GM12878 (cell line): ENCODE measurements around the gene LRRC27. TPM values are rescaled to one million over a fixed set of nuclear protein-coding genes. Genes with fewer than 3 reads are reported as not detected.

Experiments used
- ATAC-seq: fragments of 200-7000 bp; cut with Tn5 transposase; 3 replicates; pipeline ENCODE4 v1.9.1; 2020; ENCODE audit warnings: mild to moderate bottlenecking, moderate library complexity
- BruUV-seq: library from RNA; stranded (reverse); fragments of 400-500 nt; replicated peaks from 2 replicates; lab custom pipeline; 2021; lab: Mats Ljungman, UMichigan
- CTCF ChIA-PET: fragments of 300-600 bp; sonication (Branson Sonifier 250); formaldehyde crosslinking; extraction: SDS; loops from one replicate; lab custom pipeline; 2021; ENCODE audit warnings: inconsistent platforms; lab: Yijun Ruan, JAX
- POLR2A ChIA-PET: fragments of 350-600 bp; formaldehyde crosslinking; extraction: SDS; loops from one replicate; lab custom pipeline; 2021; ENCODE audit warnings: inconsistent platforms; lab: Charles Lee
- RAD21 ChIA-PET: fragments of 300-600 bp; sonication (Branson Sonifier 250); formaldehyde crosslinking; loops from one replicate; lab custom pipeline; 2023; ENCODE audit warnings: antibody characterized with exemption; ENCODE audit not compliant: unreplicated experiment; lab: Charles Lee
- SMC1A ChIA-PET: fragments of 300-600 bp; sonication (Branson Sonifier 250); formaldehyde crosslinking; loops from one replicate; lab custom pipeline; 2023; ENCODE audit not compliant: unreplicated experiment, uncharacterized antibody; lab: Charles Lee
- DNase-seq: peaks from one replicate; pipeline ENCODE4 v3.0.0-alpha.2; 2011; ENCODE audit warnings: low read depth, low spot score
- FAIRE-seq: peaks from 3 replicates; lab custom pipeline; 2011; peaks lifted over from hg19 to GRCh38; lab: Jason Lieb, UNC
- H2AFZ ChIP-seq: 2 replicates; pipeline ENCODE4 v1.6.0; 2011; ENCODE audit warnings: low read depth, low read length, control low read depth; ENCODE audit not compliant: control insufficient read depth
- H3K27ac ChIP-seq: 2 replicates; pipeline ENCODE4 v1.5.1; 2011; ENCODE audit warnings: control low read depth; ENCODE audit not compliant: control insufficient read depth, insufficient read depth
- H3K27me3 ChIP-seq, 2 experiments: replicated peaks in 1 of 2; 2 replicates each; pipeline versions ENCODE4 v1.6.0 to v1.6.1; 2011; ENCODE audit warnings: low read length in 1 of 2; ENCODE audit not compliant: control insufficient read depth in 2 of 2, insufficient read depth in 2 of 2
- H3K36me3 ChIP-seq, 2 experiments: 2 replicates each; pipeline ENCODE4 v1.5.1; 2011; ENCODE audit warnings: low read length in 1 of 2; ENCODE audit not compliant: control insufficient read depth in 2 of 2, insufficient read depth in 2 of 2
- H3K4me1 ChIP-seq: 2 replicates; pipeline ENCODE4 v1.6.1; 2011; ENCODE audit warnings: mild to moderate bottlenecking, low read length, moderate library complexity, mixed read lengths; ENCODE audit not compliant: control insufficient read depth, insufficient read depth
- H3K4me2 ChIP-seq: 2 replicates; pipeline ENCODE4 v1.6.0; 2011; ENCODE audit warnings: control low read depth; ENCODE audit not compliant: control insufficient read depth, insufficient read depth
- H3K4me3 ChIP-seq: fragments of 200-600 bp; sonication (generic); 2 replicates; pipeline ENCODE4 v1.5.1; 2016
- H3K79me2 ChIP-seq: 2 replicates; pipeline ENCODE4 v1.6.0; 2011; ENCODE audit warnings: low read length; ENCODE audit not compliant: control insufficient read depth, insufficient read depth
- H3K9ac ChIP-seq: 2 replicates; pipeline ENCODE4 v1.8.0; 2011; ENCODE audit warnings: low read length, control low read depth, mixed read lengths; ENCODE audit not compliant: control insufficient read depth, insufficient read depth
- H3K9me3 ChIP-seq: replicated peaks from 3 replicates; pipeline ENCODE4 v1.5.1; 2011; ENCODE audit warnings: mild to moderate bottlenecking, low read length; ENCODE audit not compliant: control insufficient read depth, insufficient read depth
- H4K20me1 ChIP-seq: 2 replicates; pipeline ENCODE4 v1.6.0; 2011; ENCODE audit not compliant: control insufficient read depth, insufficient read depth
- JUND ChIP-seq: IDR thresholded peaks from 2 replicates; pipeline ENCODE4 v1.6.1; 2012; ENCODE audit warnings: low read depth, mild to moderate bottlenecking, low read length, improper control_type of control experiment, moderate library complexity
- MTA3 ChIP-seq: IDR thresholded peaks from 2 replicates; pipeline ENCODE4 v1.6.1; 2012; ENCODE audit warnings: low read length, inconsistent platforms, borderline replicate concordance
- NR2C1 ChIP-seq: fragments of 450-650 bp; IDR thresholded peaks from 2 replicates; pipeline ENCODE4 v1.6.1; 2017; ENCODE audit warnings: antibody characterized with exemption, mild to moderate bottlenecking, moderate library complexity
- SIN3A ChIP-seq: IDR thresholded peaks from 2 replicates; pipeline ENCODE4 v1.6.1; 2012; ENCODE audit warnings: low read depth, low read length, improper control_type of control experiment
- ZNF217 ChIP-seq: fragments of 450-650 bp; IDR thresholded peaks from 2 replicates; pipeline ENCODE4 v1.6.1; 2017; ENCODE audit warnings: antibody characterized with exemption, mild to moderate bottlenecking
- ZNF384 ChIP-seq: IDR thresholded peaks from 2 replicates; pipeline ENCODE4 v1.6.1; 2012; ENCODE audit warnings: low read depth, mild to moderate bottlenecking, low read length, improper control_type of control experiment, borderline replicate concordance
- WGBS: methylation state at CpG from one replicate; pipeline ENCODE4 v1.1.6; 2016; ENCODE audit warnings: low lambda C conversion rate; ENCODE audit not compliant: insufficient replicate concordance, insufficient coverage; ENCODE audit errors: missing lambda C conversion rate; 5-methylcytosine and 5-hydroxymethylcytosine counted together
- in situ Hi-C: fragments of 300-500 bp; cut with MboI; formaldehyde crosslinking; loops from 9 replicates; pipeline ENCODE4 v1.14.3; 2018; ENCODE audit warnings: mixed read lengths
- intact Hi-C: fragments of 100-400 bp; cut with micrococcal nuclease; formaldehyde crosslinking; loops from one replicate; pipeline ENCODE4 v1.14.2; 2022; ENCODE audit not compliant: unreplicated experiment
- polyA plus RNA-seq, 11 experiments: library from polyadenylated mRNA; depleted of rRNA in 4 of 11; unstranded in 6 of 11; stranded (reverse) in 5 of 11; fragments of >200 nt; fragmentation: Nextera tagmentation in 4 of 11; fragmentation: Illumina TruSeq in 1 of 11; extraction: Ambion mirVana in 4 of 11; extraction: Trizol in 1 of 11; gene quantifications; 1 replicate in 1 of 11; 2 replicates in 10 of 11; pipeline versions ENCODE4 v1.2.1 to v1.2.3, GENCODE V29; 2011 to 2016; ENCODE audit warnings: inconsistent platforms in 2 of 11, missing spikeins in 2 of 11, low read depth in 1 of 11
- total RNA-seq, 4 experiments: library from RNA; depleted of rRNA in 3 of 4; stranded (reverse); fragments of >200 nt in 3 of 4; fragmentation: Illumina TruSeq in 1 of 4; extraction: Trizol in 1 of 4; gene quantifications; 2 replicates each; pipeline versions ENCODE4 v1.2.1 to v1.2.3, GENCODE V29; 2013 to 2021
- TF ChIP-seq, protein P1 (sequence below): IDR thresholded peaks from 2 replicates; pipeline ENCODE4 v1.6.1; 2012; ENCODE audit warnings: low read depth, low read length, improper control_type of control experiment

Gene LRRC27
- total and polyA plus RNA-seq, 10 of the 15 experiments (the other 5 are each of a cell fraction or from before 2014, with no cell fraction given): 0.48 to 6.9 (median 4.7) TPM

DNA sequence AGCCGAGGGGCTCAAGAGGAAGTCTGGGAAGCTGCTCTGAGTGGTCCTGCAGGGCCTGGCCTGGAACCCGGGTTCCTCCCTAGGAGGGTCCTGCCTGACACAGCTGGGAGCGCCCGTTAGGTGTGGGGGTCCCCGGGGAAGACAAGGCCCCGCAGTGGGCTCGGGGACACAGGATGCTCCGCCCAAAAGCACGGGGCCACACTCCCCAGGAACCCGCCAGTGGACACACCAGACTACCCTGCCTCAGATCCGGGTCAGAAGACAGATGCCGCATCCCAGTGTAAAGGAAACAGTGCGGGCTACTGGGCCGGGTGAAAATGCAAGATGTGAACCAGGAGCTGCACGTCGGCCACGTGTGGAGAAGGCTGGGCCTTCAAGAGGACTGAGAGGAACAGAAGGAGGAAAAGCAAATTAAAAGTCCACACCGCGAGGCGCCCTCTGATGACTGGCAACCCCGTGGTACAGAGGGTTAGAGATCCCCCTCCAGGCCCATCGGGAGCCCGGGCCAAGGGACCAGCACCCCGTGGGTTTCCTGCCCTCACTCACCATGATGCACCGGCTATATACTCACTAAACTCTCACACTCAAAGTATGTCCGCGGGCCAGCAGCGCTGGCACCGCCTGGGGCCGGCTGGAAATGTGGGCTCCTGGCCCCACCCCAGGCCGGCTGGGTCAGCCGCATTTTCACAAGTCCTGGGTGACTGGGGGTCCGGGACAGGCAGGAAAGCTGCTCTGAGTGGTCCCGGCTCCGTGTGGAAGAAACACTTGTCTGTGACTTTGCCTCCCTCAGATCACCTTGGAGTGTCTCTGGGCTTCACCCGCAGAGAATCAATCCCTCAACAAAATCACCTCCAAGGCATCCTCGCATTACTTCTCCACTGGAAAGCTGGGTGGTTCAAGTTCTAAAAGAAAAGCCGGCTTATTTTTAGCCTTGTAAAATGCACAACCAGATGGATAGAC lies 30.3 kb upstream of the LRRC27 start:
- CTCF ChIA-PET: interaction anchor here (1.0 kb wide), 1 partner anchor 54 kb away, joined by 3 read pairs; no protein-coding TSS in a partner anchor

DNA sequence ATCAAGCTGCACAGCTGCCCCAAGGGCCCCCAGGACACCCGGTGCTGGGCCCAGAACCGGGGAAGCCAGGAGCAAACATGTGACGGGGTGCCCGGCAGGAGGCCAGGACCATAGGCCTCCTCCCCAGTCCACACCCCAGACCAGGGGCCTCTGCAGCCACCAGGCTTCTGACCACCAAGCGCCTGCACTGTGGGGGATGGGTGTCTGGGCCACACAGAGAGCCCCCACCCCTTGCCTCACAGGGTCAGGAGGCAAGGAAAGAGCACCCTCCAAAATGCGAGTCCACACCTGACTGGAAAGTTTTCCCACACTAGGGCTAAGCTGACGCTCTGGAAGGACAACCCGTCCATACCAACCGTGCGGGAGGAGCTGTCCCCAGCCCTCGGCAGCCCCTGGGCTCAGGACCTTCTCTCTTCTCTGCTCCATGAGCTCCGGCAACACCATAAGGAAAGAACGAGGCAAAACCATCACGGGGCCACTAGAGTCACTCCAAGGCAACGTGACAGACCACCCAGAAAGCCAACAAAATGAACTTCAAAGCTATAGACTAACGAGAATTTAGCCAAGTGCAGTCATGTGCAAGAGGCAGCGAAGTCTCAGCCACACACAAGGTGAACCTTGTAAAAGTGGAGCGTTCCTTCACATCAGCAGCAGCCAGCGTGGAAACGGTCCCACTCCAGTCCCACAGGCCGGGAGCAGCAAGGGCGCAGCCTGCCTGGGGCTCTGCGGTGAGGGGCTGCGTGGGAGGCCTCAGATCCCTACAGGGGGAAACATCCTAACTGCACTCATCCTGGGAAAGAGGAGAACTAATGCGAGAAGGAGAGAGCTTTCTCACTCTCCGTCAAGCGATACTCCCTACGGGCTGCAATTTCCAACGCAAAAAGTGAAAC lies 29.3 kb upstream of the LRRC27 start:
- H2AFZ ChIP-seq: no peak overlapping the region
- intact Hi-C loops: no loop called here
- TF ChIP-seq ZNF384 (no peak), SIN3A (no peak), NR2C1 (no peak), ZNF217 (no peak), MTA3 (no peak), JUND (no peak)
- RAD21 ChIA-PET: no interaction called here
- ATAC-seq (no peak), FAIRE-seq (no peak), DNase-seq (no peak)
- no TSS peak for BruUV-seq
- H3K4me3 ChIP-seq: no peak overlapping the region
- H3K79me2 ChIP-seq: no peaks in the 10 kb centered on the region
- H3K36me3 ChIP-seq: no peaks in the 10 kb centered on the region
- CTCF ChIA-PET: interaction anchor here (0.6 kb wide), 1 partner anchor 49 kb away, joined by 3 read pairs; no protein-coding TSS in a partner anchor
- H3K4me2 ChIP-seq: no peak overlapping the region
- no peaks in the 10 kb centered on the region; the same call in 1 of the 2 replicates for H4K20me1 ChIP-seq
- peaks cover 4 to 6% of the 10 kb centered on the region in 2 experiments; a peak in 2 of 4 replicates for H3K27me3 ChIP-seq
- SMC1A ChIA-PET: no interaction called here
- H3K9ac ChIP-seq: no peak overlapping the region
- in situ Hi-C loops: no loop called here
- no peaks in the 10 kb centered on the region; the same call in 2 of the 3 replicates for H3K9me3 ChIP-seq
- no peak overlapping the region for H3K27ac ChIP-seq
- 56% methylated on average over 29 of the region's 29 CpGs for WGBS
- POLR2A ChIA-PET: no interaction called here
- no peaks in the 10 kb centered on the region for H3K4me1 ChIP-seq

More for the DNA sequence above, 30.3 kb upstream of the LRRC27 start:
- ChIA-PET SMC1A (no interaction called here), POLR2A (no interaction called here)
- no TSS peak for BruUV-seq
- H3K4me3 ChIP-seq: no peak overlapping the region
- H3K4me2 ChIP-seq: no peak overlapping the region
- DNase-seq: no peak
- no peak for FAIRE-seq
- H3K9me3 ChIP-seq: no peaks in the 10 kb centered on the region; the same call in 2 of the 3 replicates
- intact Hi-C loops (no loop called here), in situ Hi-C loops (no loop called here)
- no peaks in the 10 kb centered on the region for H3K79me2 ChIP-seq
- H3K36me3 ChIP-seq: no peaks in the 10 kb centered on the region
- ATAC-seq: no peak
- no peak overlapping the region for H3K27ac ChIP-seq
- TF ChIP-seq, protein P1, sequence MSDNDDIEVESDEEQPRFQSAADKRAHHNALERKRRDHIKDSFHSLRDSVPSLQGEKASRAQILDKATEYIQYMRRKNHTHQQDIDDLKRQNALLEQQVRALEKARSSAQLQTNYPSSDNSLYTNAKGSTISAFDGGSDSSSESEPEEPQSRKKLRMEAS: no peak
- no peak for TF ChIP-seq SIN3A
- no peak for TF ChIP-seq ZNF217
- TF ChIP-seq, all 136 proteins: peak for 0
- H2AFZ ChIP-seq: no peak overlapping the region
- H3K27me3 ChIP-seq: peaks cover 2% of the 10 kb centered on the region in 2 experiments; a peak in 2 of 4 replicates
- H4K20me1 ChIP-seq: no peaks in the 10 kb centered on the region; the same call in 1 of the 2 replicates
- WGBS: 52% methylated on average over 38 of the region's 38 CpGs
- RAD21 ChIA-PET: no interaction called here
- H3K4me1 ChIP-seq: no peaks in the 10 kb centered on the region
- H3K9ac ChIP-seq: no peak overlapping the region
